Measurements from ENCODE around the gene GRB2. TPM values are rescaled to one million over a fixed set of nuclear protein-coding genes. Genes with fewer than 3 reads are reported as not detected.

GRB2 gene
- polyA plus RNA-seq, 3 donors, result 164 to 338 (median 262) TPM

DNA sequence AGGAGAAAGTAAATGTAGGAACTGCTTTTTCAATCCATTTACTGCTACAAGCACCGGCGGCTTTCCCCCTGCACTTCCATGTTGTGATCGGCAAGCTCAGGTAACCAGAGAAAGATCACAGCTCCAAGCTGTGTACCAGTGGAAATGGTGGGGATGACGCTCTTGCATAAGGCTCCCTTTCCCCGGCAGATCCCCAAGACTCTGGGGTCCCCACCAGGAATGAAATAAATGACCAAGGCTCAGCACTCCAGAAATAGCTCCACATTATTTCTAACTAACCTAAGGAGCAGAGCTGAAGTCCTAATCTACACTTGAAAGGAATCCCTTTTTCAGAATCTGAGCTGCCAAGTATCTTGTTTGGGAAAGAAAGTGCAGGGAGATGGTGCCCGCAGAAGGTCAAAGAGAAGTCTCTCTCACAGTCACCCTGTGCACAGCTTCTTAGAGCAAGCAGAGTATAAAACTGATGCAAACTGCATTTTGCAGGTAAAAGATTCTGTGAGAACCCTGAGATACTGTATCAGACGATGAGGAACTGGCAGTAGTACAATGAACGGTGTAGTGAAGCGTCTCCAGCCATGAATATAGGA is 11.1 kb downstream of the GRB2 start:
- peaks cover 100% of the 10 kb centered on the region for H4K20me1 ChIP-seq (ENCODE audit: insufficient read depth, low read length)
- TF ChIP-seq, protein P1, sequence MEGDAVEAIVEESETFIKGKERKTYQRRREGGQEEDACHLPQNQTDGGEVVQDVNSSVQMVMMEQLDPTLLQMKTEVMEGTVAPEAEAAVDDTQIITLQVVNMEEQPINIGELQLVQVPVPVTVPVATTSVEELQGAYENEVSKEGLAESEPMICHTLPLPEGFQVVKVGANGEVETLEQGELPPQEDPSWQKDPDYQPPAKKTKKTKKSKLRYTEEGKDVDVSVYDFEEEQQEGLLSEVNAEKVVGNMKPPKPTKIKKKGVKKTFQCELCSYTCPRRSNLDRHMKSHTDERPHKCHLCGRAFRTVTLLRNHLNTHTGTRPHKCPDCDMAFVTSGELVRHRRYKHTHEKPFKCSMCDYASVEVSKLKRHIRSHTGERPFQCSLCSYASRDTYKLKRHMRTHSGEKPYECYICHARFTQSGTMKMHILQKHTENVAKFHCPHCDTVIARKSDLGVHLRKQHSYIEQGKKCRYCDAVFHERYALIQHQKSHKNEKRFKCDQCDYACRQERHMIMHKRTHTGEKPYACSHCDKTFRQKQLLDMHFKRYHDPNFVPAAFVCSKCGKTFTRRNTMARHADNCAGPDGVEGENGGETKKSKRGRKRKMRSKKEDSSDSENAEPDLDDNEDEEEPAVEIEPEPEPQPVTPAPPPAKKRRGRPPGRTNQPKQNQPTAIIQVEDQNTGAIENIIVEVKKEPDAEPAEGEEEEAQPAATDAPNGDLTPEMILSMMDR (IDR thresholded peaks at IDR 0.05), result peak; percentile 6
- peak overlapping the region; percentile 85 for H3K4me2 ChIP-seq (replicated peaks; ENCODE audit: extremely low read depth, low read length, poor library complexity, severe bottlenecking)
- peak overlapping the region; percentile 85 to 95 (median 93) for H3K27ac Mint-ChIP-seq
- no peaks in the 10 kb centered on the region for H3K27me3 Mint-ChIP-seq (ENCODE audit: low read depth in 3 of 3)
- H3K79me2 ChIP-seq (ENCODE audit: insufficient read depth, low read length), result peaks cover 100% of the 10 kb centered on the region
- H3K9me3 Mint-ChIP-seq, result no peaks in the 10 kb centered on the region
- H2AFZ ChIP-seq (ENCODE audit: insufficient read depth, low read depth, low read length, poor library complexity, severe bottlenecking), result no peak overlapping the region
- no peaks in the 10 kb centered on the region for H3K27me3 ChIP-seq (ENCODE audit: control insufficient read depth in 2 of 2, insufficient read depth in 2 of 2, low read length in 2 of 2)
- peak overlapping the region; percentile 28 to 71 (median 35) for H3K4me3 ChIP-seq (replicated peaks in 1 of 3; ENCODE audit: low read depth in 2 of 3, low read length in 3 of 3)
- H3K36me3 ChIP-seq (replicated peaks in 1 of 2; ENCODE audit: control insufficient read depth in 1 of 2, insufficient read depth in 2 of 2, low read length in 2 of 2), result peaks cover 25 to 37% of the 10 kb centered on the region in 2 donors
- peak overlapping the region; percentile 80 to 90 for H3K4me3 Mint-ChIP-seq
- H3K36me3 Mint-ChIP-seq, result peaks cover 32 to 51% of the 10 kb centered on the region in 2 donors
- peaks cover 57 to 75% of the 10 kb centered on the region in 2 donors for H3K4me1 ChIP-seq (ENCODE audit: control insufficient read depth in 1 of 2, insufficient read depth in 2 of 2, low read length in 2 of 2)
- H3K9me3 ChIP-seq (replicated peaks in 1 of 2; ENCODE audit: control insufficient read depth in 1 of 2, insufficient read depth in 1 of 2, low read length in 2 of 2), result no peaks in the 10 kb centered on the region
- intact Hi-C loops (cut with micrococcal nuclease), result loop anchor here in 1 of 2 donors (5.0 to 10.0 kb wide), 2 partner anchors 50 to 107 kb away; partner anchors contain the start of gene SLC25A19
- DNase-seq, result no peak
- H3K27ac ChIP-seq (ENCODE audit: low read depth in 1 of 2, low read length in 2 of 2), result peak overlapping the region; percentile 65 to 71
- H3K4me1 Mint-ChIP-seq, result peaks cover 74% of the 10 kb centered on the region
- WGBS (ENCODE audit: insufficient coverage), result 7% methylated on average over 4 of the region's 9 CpGs
- peak overlapping the region; percentile 30 for H3K9ac ChIP-seq (ENCODE audit: insufficient read depth, low read length, poor library complexity, severe bottlenecking)

DNA sequence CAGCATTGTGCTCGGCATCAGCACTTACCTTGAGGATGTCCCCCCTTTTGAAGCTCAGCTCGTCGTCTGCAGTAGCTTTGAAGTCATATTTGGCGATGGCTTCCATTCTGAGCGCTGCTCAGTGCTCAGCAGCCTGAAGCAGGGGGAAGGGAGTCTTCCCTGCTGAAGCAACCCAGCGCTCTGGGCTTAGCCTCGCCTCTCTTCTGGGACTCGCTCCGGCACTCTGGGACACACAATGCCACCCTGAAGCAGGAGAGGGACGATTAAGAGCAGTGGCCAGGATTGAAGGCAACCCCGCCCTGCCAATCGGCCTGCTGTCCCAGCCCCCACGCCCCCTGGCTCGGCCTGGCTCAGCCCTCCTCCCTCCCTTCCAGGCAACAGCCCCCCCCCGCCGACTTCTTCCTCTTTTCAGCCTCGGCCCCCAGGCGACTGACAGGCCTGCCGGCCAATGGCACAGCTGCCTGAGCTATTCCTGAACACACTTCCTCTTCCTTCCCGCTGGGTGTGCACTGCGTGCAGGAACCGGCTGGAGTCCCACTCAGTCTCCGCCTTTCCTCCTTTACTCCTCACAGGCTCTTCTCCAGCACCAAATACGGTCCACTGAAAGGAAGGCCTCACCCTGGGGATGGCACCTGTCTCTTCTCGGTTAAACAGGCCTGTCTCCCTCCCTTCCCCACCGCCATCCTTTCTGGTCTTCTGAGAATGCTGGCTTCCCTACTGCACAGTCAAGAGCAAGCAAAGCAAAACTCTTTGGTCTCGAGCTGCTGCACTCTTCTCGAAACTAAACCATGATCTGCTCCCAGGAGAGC is 11.8 kb downstream of the GRB2 start:
- Mint-ChIP-seq H3K36me3 (peaks cover 38 to 54% of the 10 kb centered on the region in 2 donors), H3K4me1 (peaks cover 73% of the 10 kb centered on the region), H3K27ac (peak overlapping the region; percentile 85 to 95 (median 93)), H3K4me3 (peak overlapping the region; percentile 80 to 90), H3K27me3 (ENCODE audit: low read depth in 3 of 3) (no peaks in the 10 kb centered on the region), H3K9me3 (no peaks in the 10 kb centered on the region)
- peak overlapping the region; percentile 52 for H3K9ac ChIP-seq (ENCODE audit: insufficient read depth, low read length, poor library complexity, severe bottlenecking)
- peaks cover 50 to 68% of the 10 kb centered on the region in 2 donors for H3K4me1 ChIP-seq (ENCODE audit: control insufficient read depth in 1 of 2, insufficient read depth in 2 of 2, low read length in 2 of 2)
- no peaks in the 10 kb centered on the region for H3K9me3 ChIP-seq (replicated peaks in 1 of 2; ENCODE audit: control insufficient read depth in 1 of 2, insufficient read depth in 1 of 2, low read length in 2 of 2)
- peaks cover 100% of the 10 kb centered on the region for H3K79me2 ChIP-seq (ENCODE audit: insufficient read depth, low read length)
- H4K20me1 ChIP-seq (ENCODE audit: insufficient read depth, low read length), result peaks cover 100% of the 10 kb centered on the region
- 8% methylated on average over 24 of the region's 28 CpGs for whole genome bisulfite sequencing (ENCODE audit: insufficient coverage)
- DNase-seq, result peak; percentile 94 to 96 (median 95)
- TF ChIP-seq, protein P1 (IDR thresholded peaks at IDR 0.05), result peak; percentile 15
- H3K36me3 ChIP-seq (replicated peaks in 1 of 2; ENCODE audit: control insufficient read depth in 1 of 2, insufficient read depth in 2 of 2, low read length in 2 of 2), result peaks cover 25 to 44% of the 10 kb centered on the region in 2 donors
- H3K27me3 ChIP-seq (ENCODE audit: control insufficient read depth in 2 of 2, insufficient read depth in 2 of 2, low read length in 2 of 2), result no peaks in the 10 kb centered on the region
- peak overlapping the region; percentile 85 for H3K4me2 ChIP-seq (replicated peaks; ENCODE audit: extremely low read depth, low read length, poor library complexity, severe bottlenecking)
- peak overlapping the region; percentile 28 to 71 (median 42) for H3K4me3 ChIP-seq (replicated peaks in 1 of 3; ENCODE audit: low read depth in 2 of 3, low read length in 3 of 3)
- intact Hi-C loops (cut with micrococcal nuclease), result loop anchor here in 1 of 2 donors (5.0 to 10.0 kb wide), 2 partner anchors 49 to 106 kb away; partner anchors contain the start of gene SLC25A19
- no peak overlapping the region for H2AFZ ChIP-seq (ENCODE audit: insufficient read depth, low read depth, low read length, poor library complexity, severe bottlenecking)
- peak overlapping the region; percentile 65 to 71 for H3K27ac ChIP-seq (ENCODE audit: low read depth in 1 of 2, low read length in 2 of 2)
